ENCODE data around the gene PGAP3.
A peak's percentile ranks its signal among the peaks of the same experiment; 100 is the strongest.
"Not testable (repeated sequence)": the region's sequence is repeated elsewhere in the genome, so short reads cannot be mapped to it uniquely, and the experiment has no call there.

The PGAP3 gene

GRCh38 chr17:39716073-39716818, 28.4 kb upstream of the PGAP3 start:
- H3K27ac ChIP-seq: peak overlapping the region in 20 of 21 experiments; percentile 5 to 86 (median 78)
- H3K4me3 ChIP-seq: no peak overlapping the region

- no peak overlapping the region for H3K4me3 ChIP-seq
- peak overlapping the region in 11 of 21 experiments; percentile 15 to 86 (median 81) for H3K27ac ChIP-seq
Measured at GRCh38 chr17:39715375-39716072, 27.7 kb upstream of the PGAP3 start.

GRCh38 chr17:39714234-39714633, 26.4 kb upstream of the PGAP3 start:
- Histone ChIP-seq H3K27ac (no peak overlapping the region), H3K4me3 (no peak overlapping the region)

GRCh38 chr17:39711851-39712250, 24.0 kb upstream of the PGAP3 start:
- Histone ChIP-seq H3K27ac (no peak overlapping the region), H3K4me3 (no peak overlapping the region)

GRCh38 chr17:39711071-39711470, 23.2 kb upstream of the PGAP3 start:
- H3K4me3 ChIP-seq, H3K27ac ChIP-seq: not testable (repeated sequence)

- no peak overlapping the region for H3K4me3 ChIP-seq
- no peak overlapping the region for H3K27ac ChIP-seq
Measured at GRCh38 chr17:39709998-39710964, 22.4 kb upstream of the PGAP3 start.

- Histone ChIP-seq H3K4me3 (no peak overlapping the region), H3K27ac (no peak overlapping the region)
Measured at GRCh38 chr17:39709319-39709997, 21.6 kb upstream of the PGAP3 start.

- Histone ChIP-seq H3K27ac (peak overlapping the region in 17 of 21 experiments; percentile 49 to 88 (median 77)), H3K4me3 (no peak overlapping the region)
Measured at GRCh38 chr17:39706921-39707337, 19.1 kb upstream of the PGAP3 start.

GRCh38 chr17:39706383-39706782, 18.5 kb upstream of the PGAP3 start:
- H3K4me3 ChIP-seq: peak overlapping the region in 1 of 7 experiments; percentile 3
- peak overlapping the region in 20 of 21 experiments; percentile 47 to 88 (median 76) for H3K27ac ChIP-seq

GRCh38 chr17:39705786-39706348, 18.0 kb upstream of the PGAP3 start:
- Histone ChIP-seq H3K27ac (peak overlapping the region in 20 of 21 experiments; percentile 47 to 88 (median 76)), H3K4me3 (peak overlapping the region in 1 of 7 experiments; percentile 3)

GRCh38 chr17:39704821-39705551, 17.1 kb upstream of the PGAP3 start:
- Histone ChIP-seq H3K4me3 (no peak overlapping the region), H3K27ac (peak overlapping the region in 19 of 21 experiments; percentile 49 to 88 (median 76))

GRCh38 chr17:39703913-39704312, 16.1 kb upstream of the PGAP3 start:
- peak overlapping the region in 6 of 21 experiments; percentile 2 to 87 (median 38) for H3K27ac ChIP-seq
- no peak overlapping the region for H3K4me3 ChIP-seq

- H3K4me3 ChIP-seq: no peak overlapping the region
- H3K27ac ChIP-seq: peak overlapping the region in 11 of 21 experiments; percentile 2 to 87 (median 37)
Measured at GRCh38 chr17:39702901-39703893, 15.3 kb upstream of the PGAP3 start.

GRCh38 chr17:39701784-39702422, 14.0 kb upstream of the PGAP3 start:
- peak overlapping the region in 6 of 21 experiments; percentile 7 to 95 (median 33) for H3K27ac ChIP-seq
- peak overlapping the region in 3 of 7 experiments; percentile 69 to 85 (median 80) for H3K4me3 ChIP-seq

GRCh38 chr17:39701012-39701783, 13.3 kb upstream of the PGAP3 start:
- peak overlapping the region; percentile 55 to 90 (median 78) for H3K4me3 ChIP-seq

More at GRCh38 chr17:39701012-39701783, 13.3 kb upstream of the PGAP3 start:
- H3K27ac ChIP-seq: peak overlapping the region in 17 of 21 experiments; percentile 1 to 95 (median 89)
